ENCODE data around the gene EYA4. TPM values are rescaled to one million over a fixed set of nuclear protein-coding genes. Genes with fewer than 3 reads are reported as not detected.

The EYA4 gene
- total RNA-seq, 1 donor from 2014 or later = 1.6 TPM

DNA sequence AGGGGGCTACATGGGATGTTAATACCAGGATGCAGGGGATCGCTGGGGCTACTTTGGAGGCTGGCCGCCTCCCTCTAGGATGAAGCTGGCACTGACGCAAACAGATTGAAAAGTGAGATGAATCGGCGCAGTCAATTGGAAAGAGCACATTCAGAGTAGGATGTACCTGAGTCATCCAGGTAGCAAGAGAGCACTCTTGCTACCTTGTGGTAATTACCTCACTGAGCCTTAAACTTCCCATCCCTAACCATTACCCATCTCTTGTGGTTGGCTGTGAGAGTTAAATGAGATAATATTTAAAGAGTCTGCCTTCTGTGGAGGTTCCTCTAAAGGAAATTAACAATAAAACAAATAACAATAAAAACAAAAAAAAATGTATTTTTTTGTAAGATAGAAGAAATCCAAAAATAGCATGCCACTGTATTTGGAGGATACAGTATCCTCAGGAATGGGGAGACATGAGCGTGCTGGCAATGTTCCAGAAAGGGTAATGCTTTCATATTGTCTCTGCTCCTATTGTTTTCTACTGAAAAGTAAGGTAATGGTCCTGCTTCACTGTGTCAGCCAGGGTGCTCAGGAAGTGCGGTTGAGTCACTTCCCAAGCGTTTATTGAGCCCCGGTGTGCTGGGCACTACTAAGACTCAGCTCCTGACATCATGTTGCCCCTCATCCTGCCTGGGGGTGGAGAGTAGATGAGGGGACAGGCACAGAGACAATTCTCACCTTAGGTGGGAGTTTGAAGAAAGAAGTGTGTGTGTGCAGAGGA lies 301.1 kb downstream of the EYA4 start:
- DNase-seq (ENCODE audit: low read depth) = no peak
- no peak overlapping the region for H2AFZ ChIP-seq (ENCODE audit: low read depth, low read length)
- peak overlapping the region; percentile 38 for H3K4me2 ChIP-seq (ENCODE audit: low read length)
- Mint-ChIP-seq H3K4me3 (ENCODE audit: unreplicated experiment) (no peak overlapping the region), H3K36me3 (ENCODE audit: low read depth, unreplicated experiment) (no peaks in the 10 kb centered on the region), H3K27ac (ENCODE audit: unreplicated experiment) (peak overlapping the region; percentile 15), H3K9me3 (ENCODE audit: unreplicated experiment) (no peaks in the 10 kb centered on the region), H3K27me3 (ENCODE audit: low read depth, unreplicated experiment) (peaks cover 2% of the 10 kb centered on the region), H3K4me1 (ENCODE audit: low read depth, unreplicated experiment) (no peaks in the 10 kb centered on the region)
- no peaks in the 10 kb centered on the region for H3K27me3 ChIP-seq (ENCODE audit: insufficient read depth, low read length)
- H3K9ac ChIP-seq (ENCODE audit: low read length) = no peak overlapping the region
- H4K20me1 ChIP-seq (ENCODE audit: insufficient read depth, low read length) = no peaks in the 10 kb centered on the region
- no peak for FAIRE-seq
- no peaks in the 10 kb centered on the region for H3K79me2 ChIP-seq (ENCODE audit: insufficient read depth, low read length)
- peaks cover 6% of the 10 kb centered on the region for H3K4me1 ChIP-seq (ENCODE audit: insufficient read depth, low read length)
- H3K36me3 ChIP-seq (ENCODE audit: insufficient read depth, low read length) = no peaks in the 10 kb centered on the region
- no peak for TF ChIP-seq EZH2 (IDR thresholded peaks at IDR 0.05; ENCODE audit: insufficient read depth, low read length)
- TF ChIP-seq, protein P1, sequence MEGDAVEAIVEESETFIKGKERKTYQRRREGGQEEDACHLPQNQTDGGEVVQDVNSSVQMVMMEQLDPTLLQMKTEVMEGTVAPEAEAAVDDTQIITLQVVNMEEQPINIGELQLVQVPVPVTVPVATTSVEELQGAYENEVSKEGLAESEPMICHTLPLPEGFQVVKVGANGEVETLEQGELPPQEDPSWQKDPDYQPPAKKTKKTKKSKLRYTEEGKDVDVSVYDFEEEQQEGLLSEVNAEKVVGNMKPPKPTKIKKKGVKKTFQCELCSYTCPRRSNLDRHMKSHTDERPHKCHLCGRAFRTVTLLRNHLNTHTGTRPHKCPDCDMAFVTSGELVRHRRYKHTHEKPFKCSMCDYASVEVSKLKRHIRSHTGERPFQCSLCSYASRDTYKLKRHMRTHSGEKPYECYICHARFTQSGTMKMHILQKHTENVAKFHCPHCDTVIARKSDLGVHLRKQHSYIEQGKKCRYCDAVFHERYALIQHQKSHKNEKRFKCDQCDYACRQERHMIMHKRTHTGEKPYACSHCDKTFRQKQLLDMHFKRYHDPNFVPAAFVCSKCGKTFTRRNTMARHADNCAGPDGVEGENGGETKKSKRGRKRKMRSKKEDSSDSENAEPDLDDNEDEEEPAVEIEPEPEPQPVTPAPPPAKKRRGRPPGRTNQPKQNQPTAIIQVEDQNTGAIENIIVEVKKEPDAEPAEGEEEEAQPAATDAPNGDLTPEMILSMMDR (IDR thresholded peaks at IDR 0.05; ENCODE audit: insufficient read depth, low read depth, low read length) = no peak
- H3K9me3 ChIP-seq (ENCODE audit: insufficient read depth, low read depth, low read length) = no peaks in the 10 kb centered on the region
- H3K4me3 ChIP-seq (ENCODE audit: insufficient read depth, low read depth, low read length) = no peak overlapping the region
- no peak overlapping the region for H3K27ac ChIP-seq (ENCODE audit: low read depth, low read length)

DNA sequence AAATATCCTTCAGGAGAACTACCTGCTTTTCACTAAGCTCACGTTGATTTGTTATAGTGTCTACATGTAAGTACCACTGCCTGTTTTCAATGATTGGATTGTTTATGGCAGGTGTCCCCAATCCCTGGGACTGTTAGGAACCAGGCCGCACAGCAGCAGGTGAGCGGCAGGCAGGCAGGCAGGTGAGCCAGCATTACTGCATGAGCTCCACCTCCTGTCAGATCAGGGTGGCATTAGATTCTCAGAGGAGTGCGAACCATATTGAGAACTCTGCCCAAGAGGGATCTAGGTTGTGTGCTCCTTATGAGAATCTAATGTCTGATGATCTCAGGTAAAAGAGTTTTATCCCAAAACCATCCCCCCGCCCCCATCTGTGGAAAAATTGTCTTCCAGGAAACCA lies 303.3 kb downstream of the EYA4 start:
- no peak overlapping the region for H3K4me3 Mint-ChIP-seq (ENCODE audit: unreplicated experiment)
- DNase-seq (ENCODE audit: low read depth) (no peak), FAIRE-seq (no peak)
- H2AFZ ChIP-seq (ENCODE audit: low read depth, low read length) = no peak overlapping the region
- H3K9me3 Mint-ChIP-seq (ENCODE audit: unreplicated experiment) = no peaks in the 10 kb centered on the region
- no peaks in the 10 kb centered on the region for H3K36me3 ChIP-seq (ENCODE audit: insufficient read depth, low read length)
- H3K27ac Mint-ChIP-seq (ENCODE audit: unreplicated experiment) = no peak overlapping the region
- H3K79me2 ChIP-seq (ENCODE audit: insufficient read depth, low read length) = no peaks in the 10 kb centered on the region
- H3K4me1 ChIP-seq (ENCODE audit: insufficient read depth, low read length) = peaks cover 10% of the 10 kb centered on the region
- no peaks in the 10 kb centered on the region for H3K36me3 Mint-ChIP-seq (ENCODE audit: low read depth, unreplicated experiment)
- H3K27ac ChIP-seq (ENCODE audit: low read depth, low read length) = no peak overlapping the region
- H3K4me2 ChIP-seq (ENCODE audit: low read length) = no peak overlapping the region
- H3K27me3 Mint-ChIP-seq (ENCODE audit: low read depth, unreplicated experiment) = no peaks in the 10 kb centered on the region
- no peak overlapping the region for H3K9ac ChIP-seq (ENCODE audit: low read length)
- no peak overlapping the region for H3K4me3 ChIP-seq (ENCODE audit: insufficient read depth, low read depth, low read length)
- no peak for TF ChIP-seq EZH2 (IDR thresholded peaks at IDR 0.05; ENCODE audit: insufficient read depth, low read length)
- TF ChIP-seq, protein P1 (IDR thresholded peaks at IDR 0.05; ENCODE audit: insufficient read depth, low read depth, low read length) = no peak
- no peaks in the 10 kb centered on the region for H3K9me3 ChIP-seq (ENCODE audit: insufficient read depth, low read depth, low read length)
- no peaks in the 10 kb centered on the region for H3K27me3 ChIP-seq (ENCODE audit: insufficient read depth, low read length)
- H3K4me1 Mint-ChIP-seq (ENCODE audit: low read depth, unreplicated experiment) = peaks cover 8% of the 10 kb centered on the region
- no peaks in the 10 kb centered on the region for H4K20me1 ChIP-seq (ENCODE audit: insufficient read depth, low read length)

DNA sequence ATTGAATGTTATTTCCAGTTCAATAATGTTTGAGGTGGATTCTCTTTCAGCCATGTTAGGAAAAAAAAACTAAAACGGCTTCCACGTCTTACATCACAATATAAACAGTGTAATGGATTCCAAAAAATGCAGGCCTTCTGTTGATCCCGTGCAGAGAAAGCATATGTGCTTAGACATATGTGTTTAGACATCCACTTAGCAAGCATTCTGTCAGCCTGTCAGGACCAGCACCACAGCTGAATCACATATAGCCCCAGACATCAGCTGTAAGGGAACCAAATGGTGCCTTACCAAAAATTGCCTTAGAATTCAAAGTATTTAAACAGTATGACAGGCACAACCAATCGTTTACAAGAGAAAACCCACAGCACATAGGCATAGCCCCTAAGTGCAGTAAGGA lies 304.9 kb downstream of the EYA4 start:
- Histone ChIP-seq H3K9me3 (ENCODE audit: insufficient read depth, low read depth, low read length) (no peaks in the 10 kb centered on the region), H4K20me1 (ENCODE audit: insufficient read depth, low read length) (no peaks in the 10 kb centered on the region), H3K4me2 (ENCODE audit: low read length) (no peak overlapping the region), H3K4me1 (ENCODE audit: insufficient read depth, low read length) (peaks cover 13% of the 10 kb centered on the region), H3K9ac (ENCODE audit: low read length) (no peak overlapping the region), H3K27me3 (ENCODE audit: insufficient read depth, low read length) (no peaks in the 10 kb centered on the region), H3K4me3 (ENCODE audit: insufficient read depth, low read depth, low read length) (no peak overlapping the region), H2AFZ (ENCODE audit: low read depth, low read length) (no peak overlapping the region), H3K36me3 (ENCODE audit: insufficient read depth, low read length) (no peaks in the 10 kb centered on the region), H3K27ac (ENCODE audit: low read depth, low read length) (no peak overlapping the region), H3K79me2 (ENCODE audit: insufficient read depth, low read length) (no peaks in the 10 kb centered on the region)
- Mint-ChIP-seq H3K27me3 (ENCODE audit: low read depth, unreplicated experiment) (no peaks in the 10 kb centered on the region), H3K4me1 (ENCODE audit: low read depth, unreplicated experiment) (peaks cover 12% of the 10 kb centered on the region), H3K9me3 (ENCODE audit: unreplicated experiment) (no peaks in the 10 kb centered on the region), H3K36me3 (ENCODE audit: low read depth, unreplicated experiment) (no peaks in the 10 kb centered on the region), H3K27ac (ENCODE audit: unreplicated experiment) (no peak overlapping the region), H3K4me3 (ENCODE audit: unreplicated experiment) (no peak overlapping the region)
- FAIRE-seq = no peak
- peak; percentile 21 for DNase-seq (ENCODE audit: low read depth)
- TF ChIP-seq EZH2 (IDR thresholded peaks at IDR 0.05; ENCODE audit: insufficient read depth, low read length) = no peak
- TF ChIP-seq, protein P1 (IDR thresholded peaks at IDR 0.05; ENCODE audit: insufficient read depth, low read depth, low read length) = no peak
